Measurements from ENCODE around the gene IRF7. TPM values are rescaled to one million over a fixed set of nuclear protein-coding genes. Genes with fewer than 3 reads are reported as not detected.

The IRF7 gene
- total RNA-seq (10 to 100 TPM in 5 of 10 donors, 1 to 10 TPM in 5; 4.5 to 20.2 (median 9.9) TPM), polyA plus RNA-seq (10 to 100 TPM; 12.2 to 48.4 TPM)
- long read RNA-seq, donor 1, transcript IRF7-205 (11 exons, 1,974 nt) = major isoform, 6 of 32 reads
- long read RNA-seq, donor 1, partial matches to known transcripts = 10 of 32 reads
- long read RNA-seq, donor 1, other reads (novel, unspliced or antisense) = 12 of 32 reads
- long read RNA-seq, donor 2, partial matches to known transcripts = 8 of 12 reads
- long read RNA-seq, donor 2, other reads (novel, unspliced or antisense) = 1 of 12 reads
- long read RNA-seq, donor 3, transcript IRF7-205 (11 exons, 1,974 nt) = major isoform, 32 of 80 reads
- long read RNA-seq, donor 3, transcript IRF7-201 (10 exons, 1,992 nt) = minor isoform, 5 of 80 reads
- long read RNA-seq, donor 3, partial matches to known transcripts = 8 of 80 reads
- long read RNA-seq, donor 3, other reads (novel, unspliced or antisense) = 28 of 80 reads

- TF ChIP-seq CTCF (IDR thresholded peaks at IDR 0.05) = no peak
- Histone ChIP-seq H3K27me3 (no peaks in the 10 kb centered on the region), H3K27ac (peak within 1 kb of the TSS; percentile 74 to 99 (median 96)), H3K4me3 (peak within 1 kb of the TSS; percentile 33 to 86 (median 73)), H3K9me3 (no peaks in the 10 kb centered on the region), H3K4me1 (peaks cover 13 to 40% (median 24%) of the 10 kb centered on the region in 9 donors), H3K36me3 (peaks cover 0 to 46% (median 27%) of the 10 kb centered on the region in 9 donors)
- 6 to 7% methylated on average over 63 to 66 of the region's 66 CpGs for WGBS, 2 donors
- peak; percentile 86 to 96 (median 93) for ATAC-seq
- DNase-seq = peak; percentile 96
- intact Hi-C loops (cut with DNase I) = loop anchor here in 2 of 10 donors (2.0 to 5.0 kb wide), 2 partner anchors 38 to 39 kb away; partner anchors contain the start of gene PHRF1 (in 2 of the 2)
These were observed at the start of gene IRF7 for GRCh38 chr11:615504-616319. Gene IRF7 (minus strand): TSS chr11:615950. CDS start chr11:615364, 586 bp downstream.

GRCh38 chr11:665062-665703 lies 49.4 kb upstream of the IRF7 start:
- no peak overlapping the region for H3K4me3 ChIP-seq
- no peaks in the 10 kb centered on the region for H3K9me3 ChIP-seq
- H3K4me1 ChIP-seq = peaks cover 0 to 23% (median 8%) of the 10 kb centered on the region in 9 donors
- no peaks in the 10 kb centered on the region for H3K27me3 ChIP-seq
- DNase-seq (no peak), ATAC-seq (peak in 3 of 8 donors; percentile 17 to 39 (median 26))
- 77 to 84% methylated on average over 14 of the region's 15 CpGs for WGBS, 2 donors
- H3K36me3 ChIP-seq = peaks cover 0 to 76% (median 0%) of the 10 kb centered on the region in 9 donors
- intact Hi-C loops (cut with DNase I) = loop anchor here in 1 of 10 donors (10.0 kb wide), 1 partner anchor 60 kb away; no protein-coding TSS in a partner anchor
- no peak for TF ChIP-seq CTCF (IDR thresholded peaks at IDR 0.05)
- H3K27ac ChIP-seq = peak overlapping the region in 5 of 10 donors; percentile 10 to 52 (median 44)

DNA sequence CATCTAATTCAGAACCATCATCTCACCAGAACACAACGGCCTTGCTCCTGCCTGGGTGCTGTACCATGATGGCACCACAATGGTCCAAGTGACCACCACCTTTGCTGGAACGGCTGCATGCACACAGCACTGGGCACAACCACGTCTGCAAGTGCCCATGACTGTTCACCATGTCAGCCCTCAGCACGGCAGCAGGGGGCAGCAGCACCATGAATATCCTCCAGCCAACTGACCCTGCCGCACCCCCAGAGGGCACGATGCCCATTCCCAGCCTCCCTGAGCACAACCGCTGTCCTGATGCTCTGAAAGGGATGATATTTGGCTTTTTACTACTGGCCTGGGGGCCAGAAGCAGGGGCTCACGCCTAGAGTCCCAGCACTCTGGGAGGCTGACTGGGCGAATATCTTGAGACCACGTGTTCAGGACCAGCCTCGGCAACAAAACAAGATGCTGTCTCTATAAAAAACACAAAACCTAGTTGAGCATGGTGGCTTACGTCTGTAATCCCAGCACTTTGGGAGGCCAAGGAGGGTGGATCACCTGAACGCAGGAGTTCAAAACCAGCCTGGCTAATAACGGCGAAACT lies 47.0 kb upstream of the IRF7 start:
- peaks cover 0 to 80% (median 0%) of the 10 kb centered on the region in 9 donors for H3K36me3 ChIP-seq
- no peaks in the 10 kb centered on the region for H3K9me3 ChIP-seq
- ATAC-seq (peak in 7 of 8 donors; percentile 45 to 80 (median 66)), DNase-seq (peak; percentile 47 to 65)
- 59 to 63% methylated on average over 15 of the region's 15 CpGs for WGBS, 2 donors
- H3K4me3 ChIP-seq = no peak overlapping the region
- no peaks in the 10 kb centered on the region for H3K27me3 ChIP-seq
- intact Hi-C loops (cut with DNase I) = loop anchor here (2.0 to 10.0 kb wide), 4 partner anchors 60 to 65 kb away; no protein-coding TSS in a partner anchor
- H3K4me1 ChIP-seq = peaks cover 0 to 23% (median 8%) of the 10 kb centered on the region in 9 donors
- peak in 8 of 9 donors; percentile 61 to 82 (median 75) for TF ChIP-seq CTCF (IDR thresholded peaks at IDR 0.05)
- no peak overlapping the region for H3K27ac ChIP-seq
